DOHH2 (cell line): ENCODE results near the gene SERPINA9.
A peak's percentile ranks its signal among the peaks of the same experiment; 100 is the strongest.

ENCODE experiments used
- H3F3A ChIP-seq: fragments of 200-600 bp; sonication (generic), shearing (Covaris generic); 2 replicates; pipeline ENCODE4 v1.6.0; 2016; ENCODE audit warnings: antibody characterized with exemption, mild to moderate bottlenecking; ENCODE audit not compliant: control insufficient read depth, insufficient read depth
- H3K27ac ChIP-seq: fragments of 200-600 bp; sonication (generic); 2 replicates; pipeline ENCODE4 v1.5.1; 2014; ENCODE audit warnings: low read depth, mild to moderate bottlenecking, low read length, moderate library complexity
- H3K27me3 ChIP-seq: fragments of 200-600 bp; sonication (generic); 2 replicates; pipeline ENCODE4 v1.6.1; 2014; ENCODE audit warnings: mild to moderate bottlenecking, low read length, mixed read lengths; ENCODE audit not compliant: control insufficient read depth
- H3K36me3 ChIP-seq: fragments of 200-600 bp; sonication (generic); 2 replicates; pipeline ENCODE4 v1.6.1; 2014; ENCODE audit warnings: mild to moderate bottlenecking, low read length, moderate library complexity, mixed read lengths; ENCODE audit not compliant: control insufficient read depth
- H3K4me1 ChIP-seq: fragments of 200-600 bp; sonication (generic); 2 replicates; pipeline ENCODE4 v1.6.1; 2014; ENCODE audit warnings: mild to moderate bottlenecking, low read length, mixed read lengths; ENCODE audit not compliant: control insufficient read depth
- H3K4me2 ChIP-seq: fragments of 200-600 bp; sonication (generic); 2 replicates; pipeline ENCODE4 v1.6.0; 2014; ENCODE audit warnings: mild to moderate bottlenecking, low read length, moderate library complexity
- H3K4me3 ChIP-seq: fragments of 200-600 bp; sonication (generic); 2 replicates; pipeline ENCODE4 v1.5.1; 2014; ENCODE audit warnings: mild to moderate bottlenecking, low read length, mixed read lengths
- H3K79me2 ChIP-seq: fragments of 200-600 bp; sonication (generic); 2 replicates; pipeline ENCODE4 v1.6.1; 2014; ENCODE audit warnings: mild to moderate bottlenecking, low read length, mixed read lengths; ENCODE audit not compliant: control insufficient read depth
- H3K9me2 ChIP-seq: fragments of 200-600 bp; sonication (generic); replicated peaks from 2 replicates; pipeline ENCODE4 v1.6.1; 2014; ENCODE audit warnings: mild to moderate bottlenecking, low read length, mixed read lengths; ENCODE audit not compliant: control insufficient read depth
- H3K9me3 ChIP-seq: fragments of 200-600 bp; sonication (generic); 2 replicates; pipeline ENCODE4 v1.6.1; 2014; ENCODE audit warnings: antibody characterized with exemption, low read length, mixed read lengths; ENCODE audit not compliant: control insufficient read depth, insufficient read depth
- H4K20me1 ChIP-seq: fragments of 200-600 bp; sonication (generic); 2 replicates; pipeline ENCODE4 v1.6.0; 2014; ENCODE audit warnings: low read depth, mild to moderate bottlenecking, antibody characterized with exemption, low read length, moderate library complexity; ENCODE audit not compliant: control insufficient read depth, insufficient read depth
- CTCF ChIP-seq: fragments of 200-600 bp; sonication (generic); IDR thresholded peaks from one replicate; pipeline ENCODE4 v1.5.1; 2014; ENCODE audit warnings: antibody characterized with exemption, mild to moderate bottlenecking, low read depth, low read length; ENCODE audit not compliant: poor library complexity, severe bottlenecking
- EZH2phosphoT487 ChIP-seq: fragments of 200-600 bp; sonication (generic); IDR thresholded peaks from 2 replicates; pipeline ENCODE4 v1.6.1; 2017; ENCODE audit warnings: borderline replicate concordance, mild to moderate bottlenecking, antibody characterized with exemption, low read length, moderate library complexity, mixed read lengths

SERPINA9 gene

GRCh38 chr14:94462763-94463572 is 13.0 kb downstream of the SERPINA9 start:
- Histone ChIP-seq H4K20me1 (no peaks in the 10 kb centered on the region), H3K9me3 (peaks cover 14% of the 10 kb centered on the region; the same call in 1 of the 2 replicates), H3K9me2 (no peaks in the 10 kb centered on the region), H3K36me3 (peaks cover 62% of the 10 kb centered on the region), H3F3A (peaks cover 7% of the 10 kb centered on the region), H3K4me1 (peaks cover 41% of the 10 kb centered on the region), H3K27ac (no peak overlapping the region), H3K4me3 (no peak overlapping the region), H3K4me2 (no peak overlapping the region), H3K27me3 (no peaks in the 10 kb centered on the region), H3K79me2 (no peaks in the 10 kb centered on the region)
- no peak for TF ChIP-seq EZH2phosphoT487
- no peak for TF ChIP-seq CTCF

GRCh38 chr14:94462219-94462551 is 13.8 kb downstream of the SERPINA9 start:
- peaks cover 7% of the 10 kb centered on the region for H3F3A ChIP-seq
- no peak overlapping the region for H3K4me3 ChIP-seq
- TF ChIP-seq EZH2phosphoT487: no peak
- no peak for TF ChIP-seq CTCF
- H4K20me1 ChIP-seq: no peaks in the 10 kb centered on the region
- H3K9me3 ChIP-seq: peaks cover 14% of the 10 kb centered on the region; the same call in 1 of the 2 replicates
- no peaks in the 10 kb centered on the region for H3K79me2 ChIP-seq
- H3K4me2 ChIP-seq: no peak overlapping the region
- H3K27ac ChIP-seq: no peak overlapping the region
- H3K27me3 ChIP-seq: no peaks in the 10 kb centered on the region
- H3K36me3 ChIP-seq: peaks cover 54% of the 10 kb centered on the region
- H3K9me2 ChIP-seq: no peaks in the 10 kb centered on the region
- peaks cover 49% of the 10 kb centered on the region for H3K4me1 ChIP-seq

- Histone ChIP-seq H3K9me2 (no peaks in the 10 kb centered on the region), H3K27me3 (no peaks in the 10 kb centered on the region), H3K4me2 (peak overlapping the region; percentile 29; the same call in 1 of the 2 replicates), H3K4me1 (peaks cover 54% of the 10 kb centered on the region), H3K79me2 (no peaks in the 10 kb centered on the region), H3K36me3 (peaks cover 49% of the 10 kb centered on the region), H3K4me3 (no peak overlapping the region), H4K20me1 (no peaks in the 10 kb centered on the region), H3K9me3 (peaks cover 14% of the 10 kb centered on the region; the same call in 1 of the 2 replicates), H3F3A (peaks cover 7% of the 10 kb centered on the region), H3K27ac (peak overlapping the region; percentile 2; the same call in 1 of the 2 replicates)
- TF ChIP-seq EZH2phosphoT487: no peak
- no peak for TF ChIP-seq CTCF
Observed at GRCh38 chr14:94461526-94462218, 14.3 kb downstream of the SERPINA9 start.
